H1 (cell line): ENCODE results near the gene KIZ. TPM values are rescaled to one million over a fixed set of nuclear protein-coding genes. Genes with fewer than 3 reads are reported as not detected.

Experiments used
- BRCA1 ChIP-seq: IDR thresholded peaks from 2 replicates; pipeline ENCODE4 v1.6.1; 2012; ENCODE audit warnings: low read depth, low read length, improper control_type of control experiment
- CEBPB ChIP-seq: IDR thresholded peaks from 2 replicates; pipeline ENCODE4 v1.6.1; 2012; ENCODE audit warnings: low read depth, low read length
- CHD2 ChIP-seq: IDR thresholded peaks from 2 replicates; pipeline ENCODE4 v1.6.1; 2012; ENCODE audit warnings: low read length, improper control_type of control experiment
- EZH2 ChIP-seq: fragments of 200-600 bp; sonication (generic); IDR thresholded peaks from 2 replicates; pipeline ENCODE4 v1.7.1; 2012; ENCODE audit warnings: low read depth, mild to moderate bottlenecking, moderate library complexity, low read length, inconsistent platforms; ENCODE audit not compliant: severe bottlenecking
- FOSL1 ChIP-seq: IDR thresholded peaks from 2 replicates; pipeline ENCODE4 v1.6.1; 2011; ENCODE audit warnings: mild to moderate bottlenecking, low read depth, low read length, moderate library complexity; ENCODE audit not compliant: insufficient read depth
- GABPA ChIP-seq: IDR thresholded peaks from 2 replicates; pipeline ENCODE4 v1.6.1; 2011; ENCODE audit warnings: mild to moderate bottlenecking, low read length, moderate library complexity, borderline replicate concordance; ENCODE audit not compliant: insufficient read depth
- GTF2F1 ChIP-seq: IDR thresholded peaks from 2 replicates; pipeline ENCODE4 v1.6.1; 2012; ENCODE audit warnings: low read depth, low read length, improper control_type of control experiment, borderline replicate concordance
- JUN ChIP-seq: IDR thresholded peaks from 2 replicates; pipeline ENCODE4 v1.6.1; 2011; ENCODE audit warnings: low read depth, mild to moderate bottlenecking, improper control_type of control experiment, low read length
- MAFK ChIP-seq: IDR thresholded peaks from 2 replicates; pipeline ENCODE4 v1.6.1; 2012; ENCODE audit warnings: low read depth, mild to moderate bottlenecking, improper control_type of control experiment, low read length
- PHF8 ChIP-seq: fragments of 200-600 bp; sonication (generic); conservative IDR thresholded peaks from 2 replicates; pipeline ENCODE4 v1.7.1; 2012; ENCODE audit warnings: low read depth, mild to moderate bottlenecking, inconsistent platforms, low read length, moderate library complexity
- POLR2A ChIP-seq, 2 experiments: IDR thresholded peaks; 1 replicate in 1 of 2; 2 replicates in 1 of 2; pipeline ENCODE4 v1.6.1; 2011; ENCODE audit warnings: low read depth in 2 of 2, low read length in 2 of 2, mild to moderate bottlenecking in 2 of 2; ENCODE audit errors: control extremely low read depth in 1 of 2
- POLR2AphosphoS5 ChIP-seq: IDR thresholded peaks from 2 replicates; pipeline ENCODE4 v1.6.1; 2011; ENCODE audit warnings: low read depth, low read length
- RBBP5 ChIP-seq: IDR thresholded peaks from 2 replicates; pipeline ENCODE4 v1.7.1; 2012; ENCODE audit warnings: low read depth, mild to moderate bottlenecking, inconsistent platforms, low read length, moderate library complexity, borderline replicate concordance
- RNF2 ChIP-seq: fragments of 200-900, 300-1000 bp; sonication (generic); IDR thresholded peaks from 2 replicates; pipeline ENCODE4 v1.7.1; 2016; ENCODE audit warnings: borderline replicate concordance, low read depth, mild to moderate bottlenecking, antibody characterized with exemption, low read length; ENCODE audit not compliant: poor library complexity, severe bottlenecking; ENCODE audit errors: missing control alignments
- SP1 ChIP-seq: IDR thresholded peaks from 2 replicates; pipeline ENCODE4 v1.6.1; 2011; ENCODE audit warnings: low read depth, low read length
- SP2 ChIP-seq: IDR thresholded peaks from 2 replicates; pipeline ENCODE4 v1.6.1; 2012; ENCODE audit warnings: mild to moderate bottlenecking, low read length, inconsistent platforms
- TAF7 ChIP-seq: optimal IDR thresholded peaks from 2 replicates; pipeline ENCODE3; 2011; ENCODE audit warnings: low read depth, mild to moderate bottlenecking, inconsistent platforms, low read length, moderate library complexity, borderline replicate concordance
- TCF12 ChIP-seq: IDR thresholded peaks from 2 replicates; pipeline ENCODE4 v1.6.1; 2011; ENCODE audit warnings: low read depth, mild to moderate bottlenecking, low read length
- ZNF274 ChIP-seq: IDR thresholded peaks from 2 replicates; pipeline ENCODE4 v1.7.0; 2012; ENCODE audit warnings: low read length, borderline replicate concordance; ENCODE audit errors: extremely low read depth
- polyA plus RNA-seq, 7 experiments: library from polyadenylated mRNA; depleted of rRNA in 3 of 7; stranded (reverse) in 5 of 7; unstranded in 2 of 7; fragments of >200 nt in 5 of 7; fragments of 200-250 nt in 2 of 7; gene quantifications; 1 replicate in 5 of 7; 2 replicates in 1 of 7; 4 replicates in 1 of 7; pipeline versions ENCODE4 v1.2.1 to v1.2.3, GENCODE V29; 2011 to 2013; ENCODE audit warnings: missing spikeins in 2 of 7, mixed read lengths in 2 of 7
- total RNA-seq: library from RNA; stranded (reverse); fragmentation: NEBNext Ultra II Directional; extraction: Animal tissue kit (Norgen Biotek cat#: 25700); gene quantifications from 2 replicates; pipeline ENCODE4 v1.2.1, GENCODE V29; 2021
- TF ChIP-seq, protein P1 (sequence below): IDR thresholded peaks from 2 replicates; pipeline ENCODE4 v1.6.1; 2012; ENCODE audit warnings: low read length, inconsistent platforms
- TF ChIP-seq, protein P2 (sequence below): IDR thresholded peaks from 2 replicates; pipeline ENCODE4 v1.6.1; 2012; ENCODE audit warnings: inconsistent platforms
- TF ChIP-seq, protein P3 (sequence below): IDR thresholded peaks from 2 replicates; pipeline ENCODE4 v1.6.1; 2011; ENCODE audit warnings: low read depth, mild to moderate bottlenecking, low read length; ENCODE audit not compliant: insufficient read depth

Gene KIZ
- total and polyA plus RNA-seq, 2 of the 8 experiments (the other 6 are each of a cell fraction or from before 2014, with no cell fraction given), result 13.0 to 51.7 TPM

DNA sequence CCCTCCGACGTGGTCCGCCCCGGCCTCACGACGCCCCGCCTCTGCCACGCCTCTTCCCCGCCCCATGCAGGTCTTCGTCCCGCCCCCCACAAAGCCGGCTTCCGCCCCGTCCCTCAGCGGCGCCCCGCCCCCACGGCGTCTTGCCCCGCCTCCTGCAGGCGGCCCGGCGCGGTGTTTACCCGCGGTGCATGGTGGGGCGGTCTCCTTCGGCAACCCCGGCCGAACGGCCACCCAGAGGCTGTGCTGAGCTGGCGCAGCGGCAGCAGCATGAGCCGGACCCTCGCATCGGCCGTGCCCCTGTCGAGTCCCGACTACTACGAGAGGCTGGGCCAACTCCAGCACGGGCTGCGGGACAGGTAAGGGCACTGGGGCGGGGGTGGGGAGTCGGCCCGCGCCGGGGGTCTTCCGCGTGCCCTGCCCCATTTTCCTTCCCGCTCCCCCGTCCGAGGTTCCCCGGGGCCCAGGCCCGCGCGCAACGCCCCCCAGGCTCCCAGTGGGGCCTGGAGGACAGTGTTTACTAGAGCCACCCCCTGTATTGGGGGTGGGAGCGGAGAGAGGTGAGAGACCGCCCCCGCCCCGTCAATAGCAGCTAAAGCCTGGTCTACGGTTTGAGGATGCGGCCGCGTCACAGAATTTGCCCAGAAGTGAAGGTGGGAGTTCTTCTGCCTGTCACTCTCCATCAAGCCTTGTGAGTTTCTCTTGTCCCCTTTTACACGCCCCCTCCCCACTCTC lies at the start of gene KIZ (continued):
- TF ChIP-seq EZH2, result no peak
- no peak for TF ChIP-seq CHD2
- TF ChIP-seq, protein P1, sequence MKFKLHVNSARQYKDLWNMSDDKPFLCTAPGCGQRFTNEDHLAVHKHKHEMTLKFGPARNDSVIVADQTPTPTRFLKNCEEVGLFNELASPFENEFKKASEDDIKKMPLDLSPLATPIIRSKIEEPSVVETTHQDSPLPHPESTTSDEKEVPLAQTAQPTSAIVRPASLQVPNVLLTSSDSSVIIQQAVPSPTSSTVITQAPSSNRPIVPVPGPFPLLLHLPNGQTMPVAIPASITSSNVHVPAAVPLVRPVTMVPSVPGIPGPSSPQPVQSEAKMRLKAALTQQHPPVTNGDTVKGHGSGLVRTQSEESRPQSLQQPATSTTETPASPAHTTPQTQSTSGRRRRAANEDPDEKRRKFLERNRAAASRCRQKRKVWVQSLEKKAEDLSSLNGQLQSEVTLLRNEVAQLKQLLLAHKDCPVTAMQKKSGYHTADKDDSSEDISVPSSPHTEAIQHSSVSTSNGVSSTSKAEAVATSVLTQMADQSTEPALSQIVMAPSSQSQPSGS, result no peak
- TF ChIP-seq MAFK, result no peak
- peak; percentile 78; the same call in 1 of the 2 replicates for TF ChIP-seq RBBP5
- TF ChIP-seq BRCA1, result no peak
- TF ChIP-seq JUN, result no peak
- TF ChIP-seq POLR2AphosphoS5, result peak; percentile 78; the same call in 1 of the 2 replicates
- TF ChIP-seq RNF2, result no peak
- TF ChIP-seq, protein P2, sequence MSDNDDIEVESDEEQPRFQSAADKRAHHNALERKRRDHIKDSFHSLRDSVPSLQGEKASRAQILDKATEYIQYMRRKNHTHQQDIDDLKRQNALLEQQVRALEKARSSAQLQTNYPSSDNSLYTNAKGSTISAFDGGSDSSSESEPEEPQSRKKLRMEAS, result peak; percentile 69
- peak in 1 of 2 experiments; percentile 79; a peak in 2 of 3 replicates for TF ChIP-seq POLR2A (IDR thresholded peaks at IDR 0.05; ENCODE audit: control extremely low read depth in 1 of 2, low read depth in 2 of 2, low read length in 2 of 2)
- TF ChIP-seq TCF12, result no peak
- TF ChIP-seq GABPA, result no peak
- TF ChIP-seq SP2, result no peak
- peak; percentile 61; the same call in 1 of the 2 replicates for TF ChIP-seq SP1
- no peak for TF ChIP-seq CEBPB
- TF ChIP-seq PHF8, result peak; percentile 74
- no peak for TF ChIP-seq GTF2F1
- TF ChIP-seq TAF7, result peak; percentile 60
- no peak for TF ChIP-seq FOSL1
- TF ChIP-seq, protein P3, sequence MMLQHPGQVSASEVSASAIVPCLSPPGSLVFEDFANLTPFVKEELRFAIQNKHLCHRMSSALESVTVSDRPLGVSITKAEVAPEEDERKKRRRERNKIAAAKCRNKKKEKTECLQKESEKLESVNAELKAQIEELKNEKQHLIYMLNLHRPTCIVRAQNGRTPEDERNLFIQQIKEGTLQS, result no peak
- no peak for TF ChIP-seq ZNF274
